HEK293 (cell line): ENCODE measurements around the gene TRAF3.
A peak's percentile ranks its signal among the peaks of the same experiment; 100 is the strongest.

ENCODE experiments used
- CTCF ChIA-PET: fragments of 350-600 bp; formaldehyde crosslinking; extraction: SDS; loops from one replicate; lab custom pipeline; 2021; ENCODE audit warnings: antibody characterized with exemption; lab: Yijun Ruan, JAX
- POLR2A ChIA-PET: fragments of 300-600 bp; formaldehyde crosslinking; extraction: SDS; loops from one replicate; lab custom pipeline; 2020; ENCODE audit warnings: antibody characterized with exemption, inconsistent platforms; lab: Yijun Ruan, JAX
- H3K27ac ChIP-seq: fragments of 200-500 bp; sonication (Bioruptor generic); 2 replicates; pipeline ENCODE4 v1.5.1; 2014; ENCODE audit warnings: low read depth, low read length, control low read depth, inconsistent platforms; ENCODE audit errors: extremely low read depth
- H3K36me3 ChIP-seq, 2 experiments: fragments of 200-500 bp in 1 of 2; sonication (Bioruptor generic) in 1 of 2; 1 replicate in 1 of 2; 2 replicates in 1 of 2; pipeline ENCODE4 v1.5.1; 2014 to 2017; ENCODE audit warnings: inconsistent platforms in 2 of 2, low read length in 2 of 2; ENCODE audit not compliant: control insufficient read depth in 2 of 2, insufficient read depth in 1 of 2
- H3K4me1 ChIP-seq: fragments of 200-500 bp; sonication (Bioruptor generic); 2 replicates; pipeline ENCODE4 v1.5.1; 2014; ENCODE audit warnings: mild to moderate bottlenecking, low read length, inconsistent platforms; ENCODE audit not compliant: control insufficient read depth, insufficient read depth
- H3K4me3 ChIP-seq: 2 replicates; pipeline ENCODE4 v1.5.1; 2011; ENCODE audit warnings: low read depth, mild to moderate bottlenecking, control low read depth, low read length, moderate library complexity
- H3K9me3 ChIP-seq: fragments of 200-500 bp; sonication (Bioruptor generic); 2 replicates; pipeline ENCODE4 v1.5.1; 2014; ENCODE audit warnings: low read depth, low read length, inconsistent platforms; ENCODE audit not compliant: control insufficient read depth, insufficient read depth
- BCL11B ChIP-seq: fragments of 450-650 bp; formaldehyde crosslinking; IDR thresholded peaks from 2 replicates; pipeline ENCODE4 v1.5.1; 2016; ENCODE audit warnings: low read depth, missing biosample characterization, missing genetic modification characterization
- ELK4 ChIP-seq: IDR thresholded peaks from 2 replicates; pipeline ENCODE4 v1.6.1; 2011; ENCODE audit warnings: mild to moderate bottlenecking, low read depth, low read length, borderline replicate concordance
- GLIS1 ChIP-seq: fragments of 450-650 bp; formaldehyde crosslinking; IDR thresholded peaks from 2 replicates; pipeline ENCODE4 v1.5.1; 2016; ENCODE audit warnings: missing biosample characterization, missing genetic modification characterization
- HOXC10 ChIP-seq: sonication (generic); formaldehyde crosslinking; IDR thresholded peaks from 2 replicates; pipeline ENCODE4 v1.8.1; 2023; ENCODE audit warnings: mild to moderate bottlenecking, missing genetic modification reagents
- IKZF3 ChIP-seq: fragments of 450-650 bp; IDR thresholded peaks from 2 replicates; pipeline ENCODE4 v1.5.0; 2018; ENCODE audit warnings: missing biosample characterization, mild to moderate bottlenecking, missing genetic modification characterization, moderate library complexity
- KLF1 ChIP-seq: fragments of 450-650 bp; formaldehyde crosslinking; IDR thresholded peaks from 2 replicates; pipeline ENCODE4 v1.5.1; 2016; ENCODE audit warnings: missing biosample characterization, missing genetic modification characterization
- KLF16 ChIP-seq: fragments of 450-650 bp; formaldehyde crosslinking; IDR thresholded peaks from 2 replicates; pipeline ENCODE4 v1.5.1; 2017; ENCODE audit warnings: missing biosample characterization, missing genetic modification characterization
- OSR2 ChIP-seq: fragments of 450-650 bp; formaldehyde crosslinking; IDR thresholded peaks from 2 replicates; pipeline ENCODE4 v1.5.1; 2016; ENCODE audit warnings: missing biosample characterization, missing genetic modification characterization
- SCRT2 ChIP-seq: fragments of 450-650 bp; formaldehyde crosslinking; IDR thresholded peaks from 2 replicates; pipeline ENCODE4 v1.5.1; 2016; ENCODE audit warnings: missing biosample characterization, missing genetic modification characterization
- ZBTB11 ChIP-seq: fragments of 450-650 bp; formaldehyde crosslinking; conservative IDR thresholded peaks from 2 replicates; pipeline ENCODE4 v1.5.1; 2016; ENCODE audit warnings: low read depth, missing biosample characterization, missing genetic modification characterization
- ZBTB7A ChIP-seq: fragments of 450-650 bp; formaldehyde crosslinking; IDR thresholded peaks from 2 replicates; pipeline ENCODE4 v1.5.1; 2016; ENCODE audit warnings: low read depth, missing biosample characterization, missing genetic modification characterization
- ZEB2 ChIP-seq: fragments of 450-650 bp; formaldehyde crosslinking; IDR thresholded peaks from 2 replicates; pipeline ENCODE4 v1.5.1; 2016; ENCODE audit warnings: missing biosample characterization, missing genetic modification characterization
- ZFHX2 ChIP-seq: fragments of 450-650 bp; formaldehyde crosslinking; conservative IDR thresholded peaks from 2 replicates; pipeline ENCODE4 v1.5.1; 2016; ENCODE audit warnings: missing biosample characterization, missing genetic modification characterization
- ZNF239 ChIP-seq: fragments of 450-650 bp; formaldehyde crosslinking; IDR thresholded peaks from 2 replicates; pipeline ENCODE4 v1.5.1; 2016; ENCODE audit warnings: missing biosample characterization, missing genetic modification characterization
- ZNF24 ChIP-seq: fragments of 450-650 bp; formaldehyde crosslinking; IDR thresholded peaks from 2 replicates; pipeline ENCODE4 v1.5.1; 2016; ENCODE audit warnings: missing biosample characterization, missing genetic modification characterization
- ZNF48 ChIP-seq: fragments of 450-650 bp; formaldehyde crosslinking; IDR thresholded peaks from 2 replicates; pipeline ENCODE4 v1.5.1; 2016; ENCODE audit warnings: missing biosample characterization, missing genetic modification characterization
- ZNF530 ChIP-seq: fragments of 450-650 bp; formaldehyde crosslinking; IDR thresholded peaks from 2 replicates; pipeline ENCODE4 v1.5.1; 2016; ENCODE audit warnings: low read depth, missing biosample characterization, missing genetic modification characterization
- ZNF544 ChIP-seq: fragments of 450-650 bp; formaldehyde crosslinking; IDR thresholded peaks from 2 replicates; pipeline ENCODE4 v1.5.0; 2017; ENCODE audit warnings: missing biosample characterization, missing genetic modification characterization
- ZNF600 ChIP-seq: fragments of 450-650 bp; formaldehyde crosslinking; IDR thresholded peaks from 2 replicates; pipeline ENCODE4 v1.5.1; 2016; ENCODE audit warnings: missing biosample characterization, missing genetic modification characterization
- ZNF621 ChIP-seq: fragments of 450-650 bp; formaldehyde crosslinking; IDR thresholded peaks from 2 replicates; pipeline ENCODE4 v1.5.1; 2017; ENCODE audit warnings: missing biosample characterization, missing genetic modification characterization
- ZNF626 ChIP-seq: fragments of 450-650 bp; sonication (Bioruptor Pico); formaldehyde crosslinking; IDR thresholded peaks from 2 replicates; pipeline ENCODE4 v1.5.1; 2018; ENCODE audit warnings: missing biosample characterization, missing genetic modification characterization, inconsistent platforms
- ZNF658 ChIP-seq: fragments of 450-650 bp; formaldehyde crosslinking; IDR thresholded peaks from 2 replicates; pipeline ENCODE4; 2016; ENCODE audit warnings: missing biosample characterization, missing genetic modification characterization
- ZNF701 ChIP-seq: fragments of 450-650 bp; formaldehyde crosslinking; IDR thresholded peaks from 2 replicates; pipeline ENCODE4 v1.5.1; 2016; ENCODE audit warnings: missing biosample characterization, missing genetic modification characterization
- ZNF76 ChIP-seq: fragments of 450-650 bp; formaldehyde crosslinking; IDR thresholded peaks from 2 replicates; pipeline ENCODE4; 2016; ENCODE audit warnings: low read depth, missing biosample characterization, missing genetic modification characterization, borderline replicate concordance
- ZNF785 ChIP-seq: fragments of 450-650 bp; formaldehyde crosslinking; IDR thresholded peaks from 2 replicates; pipeline ENCODE4 v1.5.1; 2016; ENCODE audit warnings: missing biosample characterization, missing genetic modification characterization
- ZNF791 ChIP-seq: fragments of 450-650 bp; formaldehyde crosslinking; IDR thresholded peaks from 2 replicates; pipeline ENCODE4 v1.5.1; 2016; ENCODE audit warnings: missing biosample characterization, missing genetic modification characterization
- TF ChIP-seq, protein P1 (sequence below): fragments of 450-650 bp; formaldehyde crosslinking; IDR thresholded peaks from 2 replicates; pipeline ENCODE4 v1.5.1; 2016; ENCODE audit warnings: missing biosample characterization, missing genetic modification characterization

Gene TRAF3

DNA sequence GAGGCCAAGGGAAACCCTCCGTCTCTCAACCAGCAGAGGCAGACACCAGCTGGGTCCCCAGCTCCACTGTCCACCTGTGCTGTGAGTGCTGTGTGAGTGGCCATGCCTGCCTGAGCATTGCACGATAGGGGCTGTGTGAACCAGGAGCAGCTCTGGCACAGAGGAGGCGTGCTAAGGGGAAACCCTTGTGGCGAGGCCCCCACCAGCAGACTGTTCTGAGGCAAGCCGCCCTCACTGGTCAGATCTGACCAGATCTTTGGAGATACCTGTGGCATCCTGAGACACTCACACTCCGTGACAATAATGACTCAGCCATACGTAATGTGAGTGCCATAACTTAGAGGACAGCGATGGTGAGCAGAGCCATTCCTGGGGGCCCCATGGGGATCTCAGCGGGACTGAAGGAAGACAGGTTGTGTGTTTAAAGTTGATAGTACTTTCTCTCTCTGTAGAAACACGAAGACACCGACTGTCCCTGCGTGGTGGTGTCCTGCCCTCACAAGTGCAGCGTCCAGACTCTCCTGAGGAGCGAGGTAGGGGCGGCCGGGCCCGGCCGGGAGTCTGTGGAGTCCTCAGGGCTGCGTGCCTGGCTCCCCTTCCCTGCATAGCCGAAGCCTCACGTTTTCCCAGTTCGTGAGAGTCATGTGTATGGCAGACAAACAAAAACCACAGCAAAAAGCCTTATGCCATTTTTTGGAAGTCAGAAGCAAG, 108.6 kb downstream of the TRAF3 start (continued):
- TF ChIP-seq KLF1 (no peak), BCL11B (no peak), ZEB2 (tag by site-specific recombination) (no peak)

- Histone ChIP-seq H3K4me3 (no peak overlapping the region), H3K27ac (no peak overlapping the region), H3K36me3 (peaks cover 0 to 71% of the 10 kb centered on the region in 2 experiments; a peak in 2 of 3 replicates), H3K9me3 (no peaks in the 10 kb centered on the region), H3K4me1 (no peaks in the 10 kb centered on the region)
- no peak for TF ChIP-seq HOXC10 (CRISPR knock-in tag)
- no peak for TF ChIP-seq OSR2 (tag by site-specific recombination)
- no peak for TF ChIP-seq ZNF544 (tag by site-specific recombination)
- TF ChIP-seq ZNF76 (tag by site-specific recombination) = no peak
- no peak for TF ChIP-seq ZNF48 (tag by site-specific recombination)
- TF ChIP-seq ZNF701 (tag by site-specific recombination) = no peak
- TF ChIP-seq KLF16 = no peak
- TF ChIP-seq KLF1 = no peak
- TF ChIP-seq ZNF626 (tag by site-specific recombination) = no peak
- TF ChIP-seq ZBTB11 (tag by site-specific recombination) = no peak
- TF ChIP-seq GLIS1 = no peak
- TF ChIP-seq ZNF658 (tag by site-specific recombination) = no peak
- no peak for TF ChIP-seq ZEB2 (tag by site-specific recombination)
- TF ChIP-seq, protein P1, sequence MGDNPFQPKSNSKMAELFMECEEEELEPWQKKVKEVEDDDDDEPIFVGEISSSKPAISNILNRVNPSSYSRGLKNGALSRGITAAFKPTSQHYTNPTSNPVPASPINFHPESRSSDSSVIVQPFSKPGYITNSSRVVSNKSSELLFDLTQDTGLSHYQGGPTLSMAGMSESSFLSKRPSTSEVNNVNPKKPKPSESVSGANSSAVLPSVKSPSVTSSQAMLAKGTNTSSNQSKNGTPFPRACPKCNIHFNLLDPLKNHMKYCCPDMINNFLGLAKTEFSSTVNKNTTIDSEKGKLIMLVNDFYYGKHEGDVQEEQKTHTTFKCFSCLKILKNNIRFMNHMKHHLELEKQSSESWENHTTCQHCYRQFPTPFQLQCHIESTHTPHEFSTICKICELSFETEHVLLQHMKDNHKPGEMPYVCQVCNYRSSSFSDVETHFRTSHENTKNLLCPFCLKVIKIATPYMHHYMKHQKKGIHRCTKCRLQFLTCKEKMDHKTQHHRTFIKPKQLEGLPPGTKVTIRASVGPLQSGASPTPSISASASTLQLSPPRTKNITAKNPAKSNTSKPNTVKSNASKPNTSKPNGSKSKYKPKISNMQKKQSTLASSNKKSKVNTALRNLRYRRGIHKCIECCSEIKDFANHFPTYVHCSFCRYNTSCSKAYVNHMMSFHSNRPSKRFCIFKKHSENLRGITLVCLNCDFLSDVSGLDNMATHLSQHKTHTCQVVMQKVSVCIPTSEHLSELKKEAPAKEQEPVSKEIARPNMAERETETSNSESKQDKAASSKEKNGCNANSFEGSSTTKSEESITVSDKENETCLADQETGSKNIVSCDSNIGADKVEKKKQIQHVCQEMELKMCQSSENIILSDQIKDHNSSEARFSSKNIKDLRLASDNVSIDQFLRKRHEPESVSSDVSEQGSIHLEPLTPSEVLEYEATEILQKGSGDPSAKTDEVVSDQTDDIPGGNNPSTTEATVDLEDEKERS = no peak
- TF ChIP-seq ZNF791 (tag by site-specific recombination) = no peak
- TF ChIP-seq ZBTB7A (tag by site-specific recombination) = no peak
- TF ChIP-seq ZNF621 (tag by site-specific recombination) = no peak
- no peak for TF ChIP-seq ZFHX2 (tag by site-specific recombination)
- ChIA-PET POLR2A (no interaction called here), CTCF (no interaction called here)
These were observed 111.5 kb downstream of the TRAF3 start for GRCh38 chr14:102888748-102889147.

DNA sequence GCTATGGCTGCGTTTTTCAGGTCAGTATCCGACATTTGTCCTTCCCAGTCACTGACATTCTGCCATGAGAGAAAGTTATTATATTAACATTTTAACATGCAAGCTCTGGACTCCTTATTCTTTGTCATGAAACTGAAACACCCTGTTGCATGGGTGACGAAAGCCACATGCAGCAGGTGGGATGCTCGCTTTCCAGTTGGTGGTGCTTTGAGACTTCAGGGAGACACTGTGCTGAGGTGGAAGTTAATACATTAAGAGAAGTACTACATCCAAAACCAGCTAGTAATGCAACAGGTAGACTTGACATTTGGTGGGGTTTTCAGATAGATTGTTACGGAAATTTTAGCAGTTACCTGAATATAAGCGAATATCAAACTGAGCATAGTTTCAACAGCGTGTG, 112.4 kb downstream of the TRAF3 start:
- no peaks in the 10 kb centered on the region for H3K4me1 ChIP-seq
- H3K36me3 ChIP-seq = peaks cover 0 to 71% of the 10 kb centered on the region in 2 experiments; a peak in 2 of 3 replicates
- H3K4me3 ChIP-seq = no peak overlapping the region
- H3K27ac ChIP-seq = no peak overlapping the region
- CTCF ChIA-PET = no interaction called here
- H3K9me3 ChIP-seq = no peaks in the 10 kb centered on the region
- POLR2A ChIA-PET = no interaction called here
- TF ChIP-seq ZNF626 (tag by site-specific recombination) (no peak), IKZF3 (tag by site-specific recombination) (no peak), ZNF239 (tag by site-specific recombination) (no peak), ELK4 (no peak), ZNF600 (tag by site-specific recombination) (no peak), ZNF530 (tag by site-specific recombination) (no peak), ZNF24 (tag by site-specific recombination) (no peak), ZNF785 (tag by site-specific recombination) (no peak), SCRT2 (peak; percentile 92)
